ENCODE data around the gene PEX14.

GRCh38 chr1:10596780-10597179 is 122.0 kb downstream of the PEX14 start:
- TF ChIP-seq POLR2AphosphoS5 (IDR thresholded peaks at IDR 0.05; ENCODE audit: low read depth) (no peak), CTCF (IDR thresholded peaks at IDR 0.05; ENCODE audit: insufficient read depth, low read length) (no peak), GABPA (IDR thresholded peaks at IDR 0.05; ENCODE audit: low read depth) (no peak), REST (IDR thresholded peaks at IDR 0.05; ENCODE audit: insufficient replicate concordance, low read depth) (no peak)

All from HL-60 (cell line).